Right lung (tissue), 5 donors: ENCODE data around the gene BNIPL. TPM values are rescaled to one million over a fixed set of nuclear protein-coding genes. Genes with fewer than 3 reads are reported as not detected.

Experiments used
- DNase-seq, 2 donors: peaks; one replicate each; pipeline ENCODE4 v3.0.0-alpha.2; 2013
- polyA plus RNA-seq, 5 donors: library from polyadenylated mRNA; unstranded; fragments of 120-200 nt; gene quantifications; one replicate each; pipeline versions ENCODE4 v1.2.1 to v1.2.3, GENCODE V29; 2013; ENCODE audit warnings: inconsistent platforms in 1 of 5, low replicate concordance in 1 of 5; ENCODE audit not compliant: insufficient read length in 5 of 5, insufficient read depth in 1 of 5

The BNIPL gene
- polyA plus RNA-seq, 5 donors: 5.9 to 11.1 (median 8.6) TPM

DNA sequence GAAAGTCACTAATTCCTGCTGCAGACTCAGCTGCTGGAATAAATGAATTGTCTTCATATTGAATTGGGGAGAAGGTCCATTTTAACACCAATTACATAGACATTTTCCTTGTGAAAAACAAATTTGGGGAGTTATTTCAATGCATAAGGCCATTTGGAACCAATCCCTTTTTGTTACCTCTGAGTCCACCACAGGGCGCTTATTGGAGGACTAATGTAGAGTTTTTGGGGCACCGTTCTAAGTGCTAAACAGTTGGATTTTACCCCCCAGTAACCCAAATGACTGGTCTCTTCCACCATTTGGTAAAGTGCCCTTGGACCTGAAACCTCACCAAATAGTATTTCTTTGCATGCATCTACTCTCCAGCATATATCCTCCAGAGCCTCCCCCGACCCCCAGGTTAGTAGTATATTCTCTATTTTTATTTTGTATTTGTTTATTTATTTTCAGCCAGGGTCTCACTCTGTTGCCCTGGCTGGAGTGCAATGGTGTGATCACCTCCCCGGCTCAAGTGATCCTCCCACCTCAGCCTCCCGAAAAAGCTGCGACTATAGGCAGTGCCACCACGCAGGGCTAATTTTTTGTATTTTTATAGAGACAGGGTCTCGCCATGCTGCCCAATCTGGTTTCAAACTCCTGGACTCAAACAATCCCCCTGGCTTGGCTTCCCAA, 26.6 kb upstream of the BNIPL start:
- DNase-seq: no peak

DNA sequence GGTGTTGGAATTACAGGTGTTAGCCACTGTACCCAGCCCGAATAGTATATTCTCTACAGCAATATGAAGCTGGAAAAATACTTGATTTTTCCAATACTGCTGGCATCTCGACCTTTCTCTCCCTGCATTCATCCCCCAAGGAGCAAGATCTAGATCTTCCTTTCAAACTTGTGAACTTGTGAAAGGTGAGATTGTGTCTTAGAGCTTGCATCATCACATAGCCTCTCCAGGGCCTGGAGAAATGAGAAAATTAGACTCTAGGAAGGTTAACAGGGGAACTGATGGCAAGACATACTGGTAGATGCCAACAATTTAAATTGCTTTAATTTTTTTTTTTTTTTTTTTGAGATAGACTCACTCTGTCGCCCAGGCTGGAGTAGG, 26.1 kb upstream of the BNIPL start:
- DNase-seq: no peak

DNA sequence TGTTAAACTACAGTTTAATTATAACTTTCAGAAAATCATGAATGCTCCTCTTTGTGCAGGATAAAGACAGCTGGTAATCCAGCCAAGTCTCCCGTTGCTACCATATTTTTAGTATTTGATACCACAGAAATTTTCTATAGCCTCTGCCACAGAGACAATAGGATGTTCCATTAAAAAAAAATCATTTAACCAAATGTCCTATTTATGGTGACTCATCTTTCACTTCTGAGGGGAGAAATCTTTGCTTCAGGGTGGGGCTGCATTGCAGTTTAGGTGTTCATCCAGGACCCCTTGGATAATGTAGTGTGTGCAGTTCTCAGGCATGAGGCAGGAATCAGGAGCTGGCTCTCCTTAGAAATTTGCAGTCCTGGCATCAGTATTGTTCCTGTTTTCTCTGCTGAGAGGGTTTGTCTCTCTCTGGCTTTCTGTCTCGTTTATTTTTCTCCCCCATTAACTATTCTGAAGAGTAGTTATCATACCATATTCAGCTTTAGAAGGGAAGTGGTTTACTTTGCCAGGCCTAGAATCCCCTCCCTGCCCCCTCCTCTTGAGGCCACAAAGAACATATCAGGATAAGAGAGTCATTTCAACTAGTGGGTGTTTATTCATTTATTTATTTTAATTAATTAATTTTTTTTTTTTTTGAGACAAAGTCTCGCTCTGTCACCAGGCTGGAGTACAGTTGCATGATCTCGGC, 25.1 kb upstream of the BNIPL start:
- DNase-seq: no peak

DNA sequence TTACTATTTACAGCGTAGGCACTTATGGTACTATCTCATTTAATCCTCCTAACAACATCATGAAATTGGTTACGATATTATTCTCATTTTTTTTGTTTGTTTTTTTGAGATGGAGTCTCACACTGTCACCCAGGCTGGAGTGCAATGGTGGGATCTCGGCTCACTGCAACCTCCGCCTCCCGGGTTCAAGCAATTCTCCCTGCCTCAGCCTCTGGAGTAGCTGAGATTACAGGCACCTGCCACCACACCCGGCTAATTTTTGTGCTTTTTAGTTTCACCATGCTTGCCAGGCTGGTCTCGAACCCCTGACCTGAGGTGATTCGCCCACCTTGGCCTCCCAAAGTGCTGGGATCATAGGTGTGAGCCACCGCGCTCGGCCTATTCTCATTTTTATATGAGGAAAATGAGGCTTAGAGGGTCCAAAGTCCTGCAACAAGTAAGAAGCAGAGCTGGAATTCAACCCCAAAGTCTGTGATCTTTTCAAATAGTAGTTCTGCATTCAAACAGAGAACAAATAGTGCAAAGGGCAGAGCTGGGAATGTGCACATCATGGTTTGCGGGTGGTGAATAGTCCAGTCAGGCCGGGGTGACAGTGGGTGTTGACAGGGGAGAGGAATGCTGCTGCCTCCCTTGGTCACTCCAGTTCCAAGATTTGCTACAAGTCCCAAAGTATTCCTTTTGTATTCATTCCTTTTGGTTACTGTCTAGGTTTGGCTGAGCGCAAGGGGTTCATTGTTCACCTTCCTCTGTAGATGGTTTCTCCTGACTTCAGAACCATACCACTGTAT, 23.5 kb upstream of the BNIPL start:
- DNase-seq: no peak

DNA sequence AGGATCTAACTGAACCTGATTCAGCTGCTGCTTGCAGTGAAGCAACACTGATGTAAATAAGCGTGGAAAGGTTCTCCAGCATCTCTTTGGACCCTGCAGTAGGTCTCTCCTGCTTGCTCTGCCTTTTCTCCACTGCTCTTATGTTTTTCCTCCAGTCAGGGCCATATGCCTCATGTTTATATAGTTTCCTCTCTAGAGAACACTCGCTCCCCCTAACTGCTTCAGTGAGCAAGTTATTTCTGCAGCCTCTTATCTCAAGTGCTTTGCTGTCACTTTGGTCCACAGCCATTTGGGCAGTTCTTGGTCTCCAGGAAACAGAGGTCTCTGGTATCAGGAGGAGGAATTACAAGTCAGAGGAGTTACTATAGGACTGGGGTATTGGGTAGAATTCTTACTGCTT, 22.9 kb upstream of the BNIPL start:
- DNase-seq: peak; percentile 69 to 84

DNA sequence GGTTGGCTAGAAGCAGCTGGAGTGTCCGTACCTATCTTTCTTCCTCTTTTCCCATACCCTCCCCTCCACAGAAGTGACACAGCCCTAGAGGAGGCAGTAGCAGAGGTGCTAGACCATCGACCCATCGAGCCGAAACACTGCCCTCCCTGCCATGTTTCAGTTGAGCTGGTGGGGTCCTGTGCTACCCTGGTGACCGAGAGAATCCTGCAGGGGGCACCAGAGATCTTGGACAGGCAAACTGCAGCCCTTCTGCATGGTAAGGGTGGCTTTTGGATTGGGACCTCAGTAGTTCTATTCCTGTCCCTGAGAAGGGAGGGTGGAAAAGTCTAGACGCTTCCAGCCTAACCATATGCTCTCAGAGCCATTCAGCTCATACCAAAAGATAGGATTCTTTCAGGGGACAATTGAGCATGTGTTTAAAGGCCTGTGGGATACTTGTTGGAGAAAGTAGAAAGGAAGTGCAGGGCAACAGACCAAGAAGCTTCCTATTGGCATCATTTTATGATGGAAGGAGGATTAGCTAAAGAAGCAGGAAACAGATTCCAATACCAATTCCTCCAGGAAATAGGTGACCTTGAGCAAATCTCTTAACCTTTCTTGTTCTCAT, 11.7 kb upstream of the BNIPL start:
- DNase-seq: peak in 1 of 2 donors; percentile 49

DNA sequence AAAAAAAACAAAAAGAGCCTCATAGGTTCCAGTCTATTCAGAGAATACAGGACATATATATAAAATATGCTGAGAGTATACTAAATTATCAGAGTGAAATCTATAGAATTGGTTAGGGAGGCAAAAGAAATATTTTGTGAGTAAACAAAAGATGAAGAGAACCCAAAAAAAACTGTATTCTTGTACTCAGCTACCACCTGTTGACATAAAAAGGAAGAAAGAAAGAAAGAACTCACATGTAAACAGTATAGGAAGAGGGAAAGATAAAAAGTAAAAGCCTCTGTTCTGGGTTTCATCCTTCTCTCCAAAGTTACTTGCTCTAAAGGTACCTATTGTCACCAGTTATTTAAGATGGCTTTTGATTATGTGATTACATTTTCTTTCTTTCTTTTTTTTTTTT, 9.9 kb upstream of the BNIPL start:
- no peak for DNase-seq

DNA sequence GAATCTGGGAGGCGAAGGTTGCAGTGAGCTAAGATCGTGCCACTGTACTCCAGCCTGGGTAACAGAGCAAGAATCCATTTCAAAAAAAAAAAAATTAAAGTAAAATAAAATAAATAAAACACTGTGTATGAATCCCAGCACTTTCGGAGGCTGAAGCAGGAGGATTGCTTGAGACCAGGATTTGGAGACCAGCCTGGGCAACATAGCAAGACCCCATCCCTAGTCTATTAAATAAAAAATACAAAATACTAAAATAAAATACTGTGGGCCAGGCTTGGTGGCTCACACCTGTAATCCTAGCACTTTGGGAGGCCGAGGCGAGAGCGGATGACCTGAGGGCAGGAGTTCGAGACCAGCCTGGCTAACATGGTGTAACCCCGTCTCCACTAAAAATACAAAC, 4.2 kb upstream of the BNIPL start:
- no peak for DNase-seq

DNA sequence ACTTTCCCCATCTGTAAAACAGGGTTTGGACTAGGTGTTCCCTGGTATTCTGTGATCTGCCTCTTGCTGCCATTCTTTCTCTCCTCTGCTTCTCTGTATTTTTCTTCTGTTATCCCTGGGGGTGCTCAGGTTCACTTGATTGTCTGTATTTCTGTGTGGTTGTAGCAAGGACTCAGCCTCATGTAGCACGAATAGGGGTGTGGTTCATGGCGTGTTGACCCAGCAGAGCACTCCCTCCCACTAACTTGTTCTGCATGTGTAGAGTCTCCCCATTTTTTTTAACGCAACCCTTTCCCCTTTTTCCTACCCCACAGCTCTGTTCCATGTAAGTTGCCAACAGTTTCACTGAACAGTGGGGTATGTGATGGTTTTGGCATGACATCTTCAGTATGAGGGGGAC, 1.2 kb upstream of the BNIPL start:
- no peak for DNase-seq

DNA sequence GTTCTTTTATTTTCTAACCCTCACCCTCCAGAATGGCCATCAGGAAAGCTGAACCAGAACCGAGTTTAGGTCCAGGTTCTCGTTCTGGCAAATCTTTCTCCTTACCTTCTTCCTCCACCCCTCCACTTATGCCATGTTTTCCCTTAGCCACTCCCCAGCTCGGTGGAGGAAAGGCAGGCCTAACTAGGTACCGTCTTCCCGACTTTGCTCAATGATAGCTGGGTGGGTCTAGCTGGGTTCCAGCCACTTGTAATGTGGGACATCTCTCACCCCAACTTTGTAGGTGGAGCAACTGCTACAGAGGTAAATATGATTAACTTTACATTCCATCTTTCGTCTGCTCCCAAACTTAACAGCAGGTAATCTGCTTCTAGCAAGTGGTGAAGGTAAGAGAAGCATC, 646 bp downstream of the BNIPL start:
- no peak for DNase-seq

DNA sequence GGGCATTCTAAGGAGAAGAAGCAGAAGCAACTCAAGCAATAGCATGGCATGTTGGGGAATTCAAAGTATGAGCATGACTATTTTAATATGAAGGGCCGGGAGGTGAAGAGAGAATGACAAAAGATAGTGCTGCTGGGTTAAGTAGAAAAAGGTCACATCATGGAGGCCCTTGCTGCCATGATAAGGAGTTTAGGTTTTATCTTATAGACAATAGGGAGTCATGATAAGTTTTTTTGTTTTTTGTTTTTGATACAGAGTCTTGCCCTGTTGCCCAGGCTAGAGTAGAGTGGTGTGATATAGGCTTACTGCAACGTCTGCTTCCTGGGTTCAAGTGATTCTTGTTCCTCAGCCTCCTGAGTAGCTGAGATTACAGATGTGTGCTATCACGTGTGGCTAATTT, 3.1 kb downstream of the BNIPL start:
- no peak for DNase-seq

DNA sequence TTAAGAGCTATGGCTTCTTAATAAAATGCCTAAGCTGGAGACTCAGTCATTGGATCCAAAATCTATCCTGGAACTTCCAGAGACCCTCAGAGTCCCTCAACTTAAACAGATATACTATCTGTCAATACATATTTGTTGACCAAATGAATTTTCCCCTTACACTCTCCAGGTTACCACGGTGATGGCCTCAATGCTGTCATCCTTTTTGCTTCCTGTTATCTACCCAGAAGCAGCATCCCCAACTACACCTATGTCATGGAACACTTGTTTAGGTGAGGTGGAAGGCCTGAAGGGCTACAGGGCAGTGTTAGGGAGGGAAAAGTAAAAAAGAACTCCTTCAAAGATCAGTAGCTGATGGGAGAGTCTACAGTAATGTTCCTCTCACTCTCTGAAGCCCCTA, 6.8 kb downstream of the BNIPL start:
- DNase-seq: no peak

DNA sequence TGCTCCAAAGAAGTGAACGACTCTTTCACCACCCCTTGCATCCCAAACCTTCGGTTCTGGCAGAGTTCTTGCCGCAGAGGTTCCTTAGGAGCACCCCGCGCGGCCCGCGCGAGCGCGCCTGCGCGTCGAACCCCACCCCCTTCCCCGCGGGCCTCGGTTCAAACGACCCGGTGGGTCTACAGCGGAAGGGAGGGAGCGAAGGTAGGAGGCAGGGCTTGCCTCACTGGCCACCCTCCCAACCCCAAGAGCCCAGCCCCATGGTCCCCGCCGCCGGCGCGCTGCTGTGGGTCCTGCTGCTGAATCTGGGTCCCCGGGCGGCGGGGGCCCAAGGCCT, 11.2 kb downstream of the BNIPL start, which contains the start of gene C1orf56:
Gene C1orf56 (plus strand): TSS at position 161 of the 334 bp plus-strand sequence. CDS start 97 bp downstream, at position 258.
- peak; percentile 76 to 79 for DNase-seq

DNA sequence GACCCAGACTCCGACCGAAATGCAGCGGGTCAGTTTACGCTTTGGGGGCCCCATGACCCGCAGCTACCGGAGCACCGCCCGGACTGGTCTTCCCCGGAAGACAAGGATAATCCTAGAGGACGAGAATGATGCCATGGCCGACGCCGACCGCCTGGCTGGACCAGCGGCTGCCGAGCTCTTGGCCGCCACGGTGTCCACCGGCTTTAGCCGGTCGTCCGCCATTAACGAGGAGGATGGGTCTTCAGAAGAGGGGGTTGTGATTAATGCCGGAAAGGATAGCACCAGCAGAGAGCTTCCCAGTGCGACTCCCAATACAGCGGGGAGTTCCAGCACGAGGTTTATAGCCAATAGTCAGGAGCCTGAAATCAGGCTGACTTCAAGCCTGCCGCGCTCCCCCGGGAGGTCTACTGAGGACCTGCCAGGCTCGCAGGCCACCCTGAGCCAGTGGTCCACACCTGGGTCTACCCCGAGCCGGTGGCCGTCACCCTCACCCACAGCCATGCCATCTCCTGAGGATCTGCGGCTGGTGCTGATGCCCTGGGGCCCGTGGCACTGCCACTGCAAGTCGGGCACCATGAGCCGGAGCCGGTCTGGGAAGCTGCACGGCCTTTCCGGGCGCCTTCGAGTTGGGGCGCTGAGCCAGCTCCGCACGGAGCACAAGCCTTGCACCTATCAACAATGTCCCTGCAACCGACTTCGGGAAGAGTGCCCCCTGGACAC, 11.7 kb downstream of the BNIPL start:
- DNase-seq: peak; percentile 65 to 66

DNA sequence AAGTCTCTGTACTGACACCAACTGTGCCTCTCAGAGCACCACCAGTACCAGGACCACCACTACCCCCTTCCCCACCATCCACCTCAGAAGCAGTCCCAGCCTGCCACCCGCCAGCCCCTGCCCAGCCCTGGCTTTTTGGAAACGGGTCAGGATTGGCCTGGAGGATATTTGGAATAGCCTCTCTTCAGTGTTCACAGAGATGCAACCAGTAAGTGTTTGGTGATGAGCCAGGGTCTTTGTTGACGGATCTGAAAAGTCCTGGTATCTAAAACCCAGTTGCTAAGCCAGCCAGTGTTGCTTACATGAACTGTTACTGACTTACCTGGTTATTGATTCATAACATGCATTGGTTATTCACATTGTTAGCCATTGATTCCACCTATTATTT, 12.3 kb downstream of the BNIPL start:
- no peak for DNase-seq

DNA sequence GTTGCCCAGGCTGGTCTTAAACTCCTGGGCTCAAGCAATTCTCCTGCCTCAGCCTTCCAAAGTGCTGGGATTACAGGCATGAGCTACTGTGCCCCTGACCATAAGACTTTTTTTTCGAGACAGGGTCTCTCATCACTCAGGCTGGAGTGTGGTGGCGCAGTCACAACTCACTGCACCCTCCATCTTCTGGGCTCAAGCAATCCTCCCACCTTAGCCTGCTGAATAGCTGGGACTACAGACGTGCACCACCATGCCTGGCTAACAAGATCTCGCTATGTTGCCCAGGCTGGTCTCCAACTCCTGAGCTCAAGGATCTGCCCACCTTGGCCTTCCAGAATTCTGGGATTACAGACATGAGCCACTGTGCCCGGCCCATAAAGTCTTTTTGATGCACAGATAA, 13.1 kb downstream of the BNIPL start:
- DNase-seq: no peak

DNA sequence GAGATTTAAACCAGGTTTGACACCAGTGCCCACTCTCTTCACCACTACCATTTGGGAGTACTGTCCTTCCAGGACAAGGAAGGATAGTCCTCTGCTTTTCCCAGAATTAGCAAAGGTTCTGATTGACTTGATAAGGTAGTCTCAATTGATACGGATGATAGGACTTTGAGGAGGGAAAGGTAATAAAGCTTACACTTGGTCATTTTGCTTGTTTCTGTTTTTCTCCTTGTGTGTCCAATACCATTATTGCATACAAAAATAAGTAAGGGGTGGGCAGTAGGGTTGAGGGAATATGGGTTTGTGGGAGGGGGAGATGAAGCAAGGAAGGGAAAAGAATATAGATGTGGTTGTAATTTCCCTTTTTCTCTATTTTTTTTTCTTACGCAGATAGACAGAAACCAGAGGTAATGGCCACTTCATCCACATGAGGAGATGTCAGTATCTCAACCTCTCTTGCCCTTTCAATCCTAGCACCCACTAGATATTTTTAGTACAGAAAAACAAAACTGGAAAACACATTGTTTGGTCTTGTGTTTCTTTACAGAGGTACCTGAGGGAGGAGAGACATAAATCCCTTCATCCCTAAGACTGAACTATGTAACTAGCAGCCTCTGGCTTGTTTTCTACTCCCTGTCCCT, 13.8 kb downstream of the BNIPL start:
- no peak for DNase-seq

DNA sequence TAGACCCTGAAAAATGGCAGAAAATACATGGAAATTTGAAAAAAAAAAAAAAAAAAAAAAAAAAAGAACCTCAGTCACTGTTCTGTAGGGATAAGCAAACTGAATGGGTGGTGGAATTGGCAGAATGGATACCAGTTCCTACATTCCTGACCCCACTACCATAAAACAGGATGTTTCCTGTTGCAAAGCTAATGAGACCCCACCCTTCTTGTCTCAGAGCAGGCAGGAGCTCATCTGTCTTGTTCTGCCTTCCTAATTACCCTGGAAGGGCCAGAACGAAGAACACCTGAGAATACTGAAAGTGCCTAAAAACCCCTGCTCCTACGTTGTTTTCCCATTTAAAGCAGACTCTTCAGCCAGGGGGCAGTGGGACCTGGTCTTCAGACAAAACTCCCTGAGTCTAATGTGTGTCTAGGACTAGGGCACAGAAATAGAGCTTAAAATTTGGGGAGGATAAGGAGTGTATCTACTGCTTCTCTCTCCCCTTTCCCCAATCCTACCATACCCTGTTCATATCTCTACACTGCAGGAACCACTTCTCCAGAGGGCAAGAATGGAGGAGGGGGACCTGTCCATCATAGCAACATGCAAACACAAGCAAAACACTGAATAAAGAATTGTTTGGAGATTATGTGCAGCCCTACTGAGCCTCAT, 15.1 kb downstream of the BNIPL start:
- no peak for DNase-seq

DNA sequence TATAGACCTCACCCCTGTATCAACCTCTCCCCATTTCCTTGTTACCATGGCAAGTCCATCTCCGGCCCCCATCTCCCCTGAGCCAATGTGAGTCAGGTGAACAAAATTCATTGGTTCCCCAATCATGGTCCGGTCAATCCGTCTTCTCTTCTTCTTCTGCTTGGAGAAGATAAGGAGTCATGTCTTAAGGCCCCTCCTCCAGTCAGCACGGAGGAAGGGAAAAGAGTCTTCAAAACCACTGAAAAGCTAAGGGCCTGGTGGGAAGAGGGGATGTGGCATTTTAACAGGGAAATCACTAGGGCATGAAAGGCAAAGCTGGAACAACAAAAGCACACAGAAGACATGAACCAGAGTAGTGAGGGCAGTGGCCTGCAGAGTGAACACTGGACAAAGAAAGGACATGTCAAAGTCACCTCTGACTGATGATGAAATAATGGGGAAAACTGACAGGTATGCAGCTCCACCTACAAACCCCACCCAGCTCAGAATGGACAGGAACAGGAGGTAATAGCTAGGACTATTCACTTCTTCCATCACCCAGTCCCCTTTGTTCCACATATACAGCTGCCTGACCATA, 18.7 kb downstream of the BNIPL start:
- no peak for DNase-seq

DNA sequence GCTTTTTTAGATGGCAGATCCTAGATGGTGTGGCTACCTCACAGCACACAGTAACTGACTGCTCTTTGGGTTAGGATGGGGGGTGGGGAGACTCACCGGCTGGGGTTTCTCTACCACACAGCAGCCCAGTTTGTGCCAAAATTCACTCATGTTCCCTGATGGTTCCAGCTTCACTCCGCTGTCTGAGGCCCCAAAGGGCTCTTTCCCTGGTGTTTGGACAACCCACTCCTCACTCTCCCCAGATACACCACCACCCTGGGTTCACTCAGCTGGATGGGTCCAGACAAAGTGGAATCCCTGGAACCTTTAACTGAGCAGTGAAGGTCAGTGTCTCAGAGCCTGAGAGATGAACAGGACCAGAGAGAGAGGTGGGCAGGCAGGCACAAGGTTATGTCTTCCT, 19.2 kb downstream of the BNIPL start:
- no peak for DNase-seq

DNA sequence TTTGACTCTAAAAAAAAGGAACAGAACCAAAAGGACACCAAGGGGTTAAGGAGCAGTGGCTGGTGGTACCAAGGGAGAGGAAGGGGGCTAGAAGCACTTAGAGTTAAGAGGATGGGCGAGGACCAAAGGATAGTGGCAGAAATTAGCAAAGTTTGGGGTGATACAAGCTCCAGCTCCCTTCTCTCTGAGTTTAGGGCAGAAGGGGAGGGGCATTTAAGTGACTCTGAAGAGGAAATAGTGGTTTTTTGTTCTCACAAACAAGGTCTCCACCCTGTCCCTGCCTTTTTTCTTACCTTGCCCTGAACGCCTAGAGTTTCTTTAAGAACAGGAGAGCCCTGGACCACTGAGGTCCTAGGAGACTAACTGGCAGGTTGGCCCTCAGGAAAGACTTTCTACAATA, 19.8 kb downstream of the BNIPL start:
- DNase-seq: no peak
